IMR-90 (cell line): ENCODE measurements around the gene PPP3CA. TPM values are rescaled to one million over a fixed set of nuclear protein-coding genes. Genes with fewer than 3 reads are reported as not detected.

Experiments
- ATAC-seq: fragments of 200-7000 bp; cut with Tn5 transposase; 2 replicates; pipeline ENCODE4 v1.9.1; 2020; ENCODE audit warnings: low read depth, mild to moderate bottlenecking, moderate library complexity
- BruUV-seq: library from RNA; stranded (reverse); fragments of 400-500 nt; replicated peaks from 2 replicates; lab custom pipeline; 2021; lab: Mats Ljungman, UMichigan
- CTCF ChIA-PET: fragments of 300-600 bp; formaldehyde crosslinking; extraction: SDS; loops from one replicate; lab custom pipeline; 2021; ENCODE audit warnings: antibody characterized with exemption; lab: Yijun Ruan, JAX
- POLR2A ChIA-PET: fragments of 300-600 bp; sonication (Branson Sonifier 250); formaldehyde crosslinking; loops from one replicate; lab custom pipeline; 2022; ENCODE audit warnings: antibody characterized with exemption; ENCODE audit not compliant: unreplicated experiment; lab: Charles Lee
- DNase-seq: peaks from one replicate; pipeline ENCODE4 v3.0.0; 2013
- H2AFZ ChIP-seq: replicated peaks from 2 replicates; pipeline ENCODE3; 2013; ENCODE audit warnings: low read length, mild to moderate bottlenecking; ENCODE audit not compliant: poor library complexity
- H2AK5ac ChIP-seq: 2 replicates; pipeline ENCODE4 v1.6.1; 2013; ENCODE audit warnings: low read depth, low read length, inconsistent platforms
- H2AK9ac ChIP-seq: replicated peaks from 2 replicates; pipeline ENCODE3; 2013; ENCODE audit warnings: mild to moderate bottlenecking, low read depth, low read length, moderate library complexity; ENCODE audit not compliant: poor library complexity
- H2BK120ac ChIP-seq: 2 replicates; pipeline ENCODE4 v1.6.1; 2013; ENCODE audit warnings: low read depth, low read length, inconsistent platforms
- H2BK15ac ChIP-seq: 3 replicates; pipeline ENCODE4 v1.6.1; 2013; ENCODE audit warnings: low read depth, low read length, inconsistent platforms
- H2BK20ac ChIP-seq: 2 replicates; pipeline ENCODE4 v1.6.1; 2013; ENCODE audit warnings: low read depth, mild to moderate bottlenecking, inconsistent platforms, low read length, moderate library complexity
- H2BK5ac ChIP-seq: 2 replicates; pipeline ENCODE4 v1.6.1; 2013; ENCODE audit warnings: mild to moderate bottlenecking, low read depth, low read length, inconsistent platforms; ENCODE audit not compliant: poor library complexity, severe bottlenecking
- H3K14ac ChIP-seq: replicated peaks from 2 replicates; pipeline ENCODE4 v1.6.1; 2013; ENCODE audit warnings: low read depth, low read length, inconsistent platforms
- H3K18ac ChIP-seq: 2 replicates; pipeline ENCODE4 v1.6.1; 2013; ENCODE audit warnings: low read depth, low read length, control low read depth
- H3K23ac ChIP-seq: 2 replicates; pipeline ENCODE4 v1.6.1; 2013; ENCODE audit warnings: low read depth, low read length, inconsistent platforms
- H3K27ac ChIP-seq: 2 replicates; pipeline ENCODE4 v1.5.1; 2013; ENCODE audit warnings: mild to moderate bottlenecking, control low read depth, low read length; ENCODE audit not compliant: insufficient read depth
- H3K27me3 ChIP-seq: 2 replicates; pipeline ENCODE4 v1.6.1; 2013; ENCODE audit warnings: low read length; ENCODE audit not compliant: control insufficient read depth, insufficient read depth
- H3K36me3 ChIP-seq: 2 replicates; pipeline ENCODE4 v1.6.1; 2013; ENCODE audit warnings: low read length, mixed read lengths; ENCODE audit not compliant: control insufficient read depth, insufficient read depth
- H3K4ac ChIP-seq: 2 replicates; pipeline ENCODE4 v1.6.1; 2013; ENCODE audit warnings: low read depth, low read length, inconsistent platforms
- H3K4me1 ChIP-seq: 2 replicates; pipeline ENCODE4 v1.6.1; 2013; ENCODE audit warnings: low read length, mixed read lengths; ENCODE audit not compliant: control insufficient read depth, insufficient read depth
- H3K4me2 ChIP-seq: 2 replicates; pipeline ENCODE4 v1.6.1; 2013; ENCODE audit warnings: low read depth, mild to moderate bottlenecking, control low read depth, low read length, moderate library complexity
- H3K4me3 ChIP-seq: 2 replicates; pipeline ENCODE4 v1.5.1; 2013; ENCODE audit warnings: low read depth, mild to moderate bottlenecking, control low read depth, low read length, moderate library complexity; ENCODE audit not compliant: insufficient read depth
- H3K56ac ChIP-seq: 2 replicates; pipeline ENCODE4 v1.6.1; 2013; ENCODE audit warnings: low read length, inconsistent platforms; ENCODE audit not compliant: insufficient read depth; ENCODE audit errors: extremely low read depth
- H3K79me1 ChIP-seq, 2 experiments: 2 replicates each; pipeline ENCODE4 v1.6.1; 2013; ENCODE audit warnings: low read length in 2 of 2, inconsistent platforms in 1 of 2, low read depth in 1 of 2
- H3K9ac ChIP-seq: 2 replicates; pipeline ENCODE4 v1.6.1; 2013; ENCODE audit warnings: low read depth, low read length, control low read depth
- H3K9me1 ChIP-seq: 2 replicates; pipeline ENCODE4 v1.6.1; 2013; ENCODE audit warnings: low read length, inconsistent platforms; ENCODE audit not compliant: insufficient read depth
- H3K9me3 ChIP-seq: 2 replicates; pipeline ENCODE4 v1.6.1; 2013; ENCODE audit warnings: low read length; ENCODE audit not compliant: control insufficient read depth, insufficient read depth
- H4K20me1 ChIP-seq: 2 replicates; pipeline ENCODE4 v1.6.1; 2013; ENCODE audit warnings: low read length, inconsistent platforms; ENCODE audit not compliant: insufficient read depth
- H4K5ac ChIP-seq: 2 replicates; pipeline ENCODE4 v1.6.1; 2013; ENCODE audit warnings: mild to moderate bottlenecking, low read depth, low read length, control low read depth
- H4K8ac ChIP-seq, 2 experiments: 2 replicates each; pipeline ENCODE4 v1.6.1; 2013; ENCODE audit warnings: low read depth in 2 of 2, low read length in 2 of 2, control low read depth in 1 of 2, inconsistent platforms in 1 of 2
- H4K91ac ChIP-seq: 2 replicates; pipeline ENCODE4 v1.6.1; 2013; ENCODE audit warnings: low read depth, low read length, inconsistent platforms; ENCODE audit not compliant: insufficient read depth
- BHLHE40 ChIP-seq: fragments of 150-350 bp; IDR thresholded peaks from 2 replicates; pipeline ENCODE4 v1.6.1; 2016; ENCODE audit warnings: mild to moderate bottlenecking, low read depth, low read length
- CEBPB ChIP-seq: IDR thresholded peaks from 2 replicates; pipeline ENCODE4 v1.6.1; 2012; ENCODE audit warnings: low read depth, low read length, improper control_type of control experiment
- CHD1 ChIP-seq: IDR thresholded peaks from 2 replicates; pipeline ENCODE4 v1.6.1; 2012; ENCODE audit warnings: low read depth, low read length, improper control_type of control experiment
- CTCF ChIP-seq: conservative IDR thresholded peaks from 2 replicates; pipeline ENCODE4 v1.5.1; 2012; ENCODE audit warnings: mild to moderate bottlenecking, low read depth, low read length, improper control_type of control experiment
- MAFK ChIP-seq: IDR thresholded peaks from 2 replicates; pipeline ENCODE4 v1.6.1; 2012; ENCODE audit warnings: low read depth, low read length, improper control_type of control experiment
- MAZ ChIP-seq: IDR thresholded peaks from 2 replicates; pipeline ENCODE4 v1.6.1; 2012; ENCODE audit warnings: low read depth, mild to moderate bottlenecking, low read length, improper control_type of control experiment, moderate library complexity, borderline replicate concordance
- MXI1 ChIP-seq: IDR thresholded peaks from 2 replicates; pipeline ENCODE4 v1.6.1; 2012; ENCODE audit warnings: low read depth, mild to moderate bottlenecking, low read length, moderate library complexity, borderline replicate concordance
- NFE2L2 ChIP-seq: fragments of 150-350 bp; IDR thresholded peaks from 2 replicates; pipeline ENCODE4 v1.6.1; 2016; ENCODE audit warnings: low read depth, mild to moderate bottlenecking, low read length
- POLR2A ChIP-seq: IDR thresholded peaks from 2 replicates; pipeline ENCODE4 v1.6.1; 2012; ENCODE audit warnings: mild to moderate bottlenecking, low read depth, low read length
- RAD21 ChIP-seq: IDR thresholded peaks from 2 replicates; pipeline ENCODE4 v1.6.1; 2012; ENCODE audit warnings: low read length, improper control_type of control experiment
- RFX5 ChIP-seq: IDR thresholded peaks from 2 replicates; pipeline ENCODE4 v1.8.0; 2012; ENCODE audit warnings: low read depth, mild to moderate bottlenecking, low read length, moderate library complexity
- SMC3 ChIP-seq: fragments of 150-350 bp; IDR thresholded peaks from 2 replicates; pipeline ENCODE4 v1.6.1; 2016; ENCODE audit warnings: low read depth, mild to moderate bottlenecking, antibody characterized with exemption, low read length, moderate library complexity
- USF2 ChIP-seq: fragments of 150-350 bp; IDR thresholded peaks from 2 replicates; pipeline ENCODE4 v1.6.1; 2017; ENCODE audit warnings: mild to moderate bottlenecking, antibody characterized with exemption, low read length, low read depth
- WGBS, 2 experiments: methylation state at CpG; one replicate each; pipeline versions ENCODE4 v1.1.5 to v1.1.7; 2013; ENCODE audit warnings: missing lambda C conversion rate in 2 of 2; ENCODE audit not compliant: insufficient read length in 1 of 2; ENCODE audit errors: extremely low coverage in 2 of 2; 5-methylcytosine and 5-hydroxymethylcytosine counted together
- dilution Hi-C: fragments of 300-500 bp; cut with HindIII; formaldehyde crosslinking; loops from one replicate; pipeline ENCODE4 v1.14.3; 2018; ENCODE audit warnings: low sequenced_read_pairs; ENCODE audit not compliant: unreplicated experiment
- in situ Hi-C: fragments of 300-500 bp; cut with MboI; formaldehyde crosslinking; loops from 3 replicates; pipeline ENCODE4 v1.14.3; 2019; ENCODE audit warnings: low sequenced_read_pairs, inconsistent platforms, mixed read lengths
- intact Hi-C: fragments of 100-400 bp; cut with micrococcal nuclease; formaldehyde crosslinking; loops from 2 replicates; pipeline ENCODE4 v1.10.0; 2022
- polyA plus RNA-seq, 3 experiments: library from polyadenylated mRNA; depleted of rRNA; stranded (reverse); fragments of >200 nt; gene quantifications; 2 replicates each; pipeline ENCODE4 v1.2.3, GENCODE V29; 2012; ENCODE audit warnings: low replicate concordance in 1 of 3
- total RNA-seq: library from RNA; depleted of rRNA; stranded (reverse); fragments of >200 nt; gene quantifications from 2 replicates; pipeline ENCODE4 v1.2.3, GENCODE V29; 2012
- TF ChIP-seq, protein P1 (sequence below): fragments of 150-350 bp; IDR thresholded peaks from 2 replicates; pipeline ENCODE4 v1.6.1; 2016; ENCODE audit warnings: low read depth, mild to moderate bottlenecking, low read length, moderate library complexity, borderline replicate concordance

PPP3CA gene
- total and polyA plus RNA-seq, 2 of the 4 experiments (the other 2 are of a cell fraction): 14.5 to 48.6 TPM

DNA sequence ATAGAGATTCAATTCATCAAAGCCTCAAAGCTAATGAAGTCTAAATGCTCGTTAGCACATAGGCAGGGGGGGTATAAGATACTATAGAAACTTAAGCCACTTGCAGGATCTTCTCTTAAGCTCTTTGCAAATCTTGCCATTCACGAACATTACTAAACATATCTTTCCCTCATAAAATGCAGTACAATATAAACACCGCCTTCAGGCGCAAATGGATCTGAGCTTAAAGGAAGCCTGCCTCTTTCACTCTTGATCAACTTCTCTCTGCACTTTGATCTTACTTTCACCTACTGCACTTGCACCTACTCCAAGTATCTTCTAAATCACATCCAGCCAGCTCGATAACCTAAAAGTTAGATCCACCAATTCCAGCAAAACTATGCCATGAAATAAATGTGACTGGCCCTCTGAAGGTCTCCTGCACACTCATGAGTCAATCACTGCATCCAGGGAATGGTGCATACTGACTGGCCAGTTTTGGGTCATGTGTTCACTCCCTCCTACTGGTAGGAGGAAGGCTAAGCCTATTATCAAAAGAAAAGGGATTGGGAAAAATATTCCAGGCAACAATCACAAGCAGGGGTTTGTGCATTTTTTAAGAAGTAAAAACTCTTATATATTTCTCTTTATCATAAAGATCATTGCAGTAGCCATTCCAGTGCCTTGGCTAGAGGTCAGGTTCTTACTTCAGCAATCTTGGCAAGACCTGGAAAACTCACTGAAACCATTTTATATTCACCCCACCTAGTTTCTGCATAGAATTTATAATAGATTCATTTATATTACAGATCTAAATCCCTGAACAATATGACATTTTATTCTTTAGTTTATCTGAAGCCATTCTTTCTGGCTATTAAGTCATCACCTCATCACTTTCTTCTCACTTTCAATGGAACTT, 222.0 kb downstream of the PPP3CA start:
- H4K5ac ChIP-seq: no peak overlapping the region
- TF ChIP-seq RFX5: no peak
- no peak for TF ChIP-seq POLR2A
- no peak for TF ChIP-seq RAD21
- no peak for TF ChIP-seq MXI1
- TF ChIP-seq, protein P1, sequence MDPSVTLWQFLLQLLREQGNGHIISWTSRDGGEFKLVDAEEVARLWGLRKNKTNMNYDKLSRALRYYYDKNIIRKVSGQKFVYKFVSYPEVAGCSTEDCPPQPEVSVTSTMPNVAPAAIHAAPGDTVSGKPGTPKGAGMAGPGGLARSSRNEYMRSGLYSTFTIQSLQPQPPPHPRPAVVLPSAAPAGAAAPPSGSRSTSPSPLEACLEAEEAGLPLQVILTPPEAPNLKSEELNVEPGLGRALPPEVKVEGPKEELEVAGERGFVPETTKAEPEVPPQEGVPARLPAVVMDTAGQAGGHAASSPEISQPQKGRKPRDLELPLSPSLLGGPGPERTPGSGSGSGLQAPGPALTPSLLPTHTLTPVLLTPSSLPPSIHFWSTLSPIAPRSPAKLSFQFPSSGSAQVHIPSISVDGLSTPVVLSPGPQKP: no peak
- no peak for TF ChIP-seq BHLHE40
- no peak for TF ChIP-seq CTCF
- no peak for TF ChIP-seq SMC3
- no peak for TF ChIP-seq MAZ
- no peak for TF ChIP-seq USF2
- no peak for TF ChIP-seq CEBPB
- TF ChIP-seq CHD1: no peak
- no peak for TF ChIP-seq NFE2L2
- no peak for TF ChIP-seq MAFK

More for the DNA sequence above, 222.0 kb downstream of the PPP3CA start:
- no peak overlapping the region for H2AK5ac ChIP-seq
- H2BK5ac ChIP-seq: no peak overlapping the region
- H3K27ac ChIP-seq: no peak overlapping the region
- H4K8ac ChIP-seq: no peak overlapping the region
- no peak overlapping the region for H3K9ac ChIP-seq
- no peaks in the 10 kb centered on the region for H3K36me3 ChIP-seq
- no TSS peak for BruUV-seq
- POLR2A ChIA-PET: interaction anchor here (0.5 kb wide), 1 partner anchor 1189 kb away, joined by 3 read pairs; no protein-coding TSS in a partner anchor
- H2BK120ac ChIP-seq: no peak overlapping the region
- H3K9me1 ChIP-seq: peaks cover 2% of the 10 kb centered on the region
- no peak overlapping the region for H3K4me2 ChIP-seq
- H3K27me3 ChIP-seq: no peaks in the 10 kb centered on the region
- ATAC-seq (no peak), DNase-seq (no peak)
- H2BK15ac ChIP-seq: no peak overlapping the region
- intact Hi-C loops: no loop called here
- H4K20me1 ChIP-seq: peaks cover 3% of the 10 kb centered on the region; the same call in 1 of the 2 replicates
- H3K4me3 ChIP-seq: no peak overlapping the region
- H2BK20ac ChIP-seq: no peak overlapping the region
- no peak overlapping the region for H2AK9ac ChIP-seq
- H3K23ac ChIP-seq: no peak overlapping the region
- no peak overlapping the region for H4K91ac ChIP-seq
- dilution Hi-C loops: no loop called here
- H3K9me3 ChIP-seq: no peaks in the 10 kb centered on the region
- no peak overlapping the region for H3K14ac ChIP-seq
- H2AFZ ChIP-seq: no peak overlapping the region
- CTCF ChIA-PET: interaction anchor here (0.7 kb wide), 1 partner anchor 82 kb away, joined by 3 read pairs; no protein-coding TSS in a partner anchor
- H3K79me1 ChIP-seq: peaks cover 14 to 25% of the 10 kb centered on the region in 2 experiments; a peak in 3 of 4 replicates
- WGBS, 2 experiments: no CpG with 5 or more reads among the region's 5 CpGs
- H3K4ac ChIP-seq: no peak overlapping the region
- H3K4me1 ChIP-seq: no peaks in the 10 kb centered on the region
- H3K56ac ChIP-seq: no peak overlapping the region
- in situ Hi-C loops: no loop called here
- H3K18ac ChIP-seq: no peak overlapping the region
